ENCODE data around the gene CYB5R3.

DNA sequence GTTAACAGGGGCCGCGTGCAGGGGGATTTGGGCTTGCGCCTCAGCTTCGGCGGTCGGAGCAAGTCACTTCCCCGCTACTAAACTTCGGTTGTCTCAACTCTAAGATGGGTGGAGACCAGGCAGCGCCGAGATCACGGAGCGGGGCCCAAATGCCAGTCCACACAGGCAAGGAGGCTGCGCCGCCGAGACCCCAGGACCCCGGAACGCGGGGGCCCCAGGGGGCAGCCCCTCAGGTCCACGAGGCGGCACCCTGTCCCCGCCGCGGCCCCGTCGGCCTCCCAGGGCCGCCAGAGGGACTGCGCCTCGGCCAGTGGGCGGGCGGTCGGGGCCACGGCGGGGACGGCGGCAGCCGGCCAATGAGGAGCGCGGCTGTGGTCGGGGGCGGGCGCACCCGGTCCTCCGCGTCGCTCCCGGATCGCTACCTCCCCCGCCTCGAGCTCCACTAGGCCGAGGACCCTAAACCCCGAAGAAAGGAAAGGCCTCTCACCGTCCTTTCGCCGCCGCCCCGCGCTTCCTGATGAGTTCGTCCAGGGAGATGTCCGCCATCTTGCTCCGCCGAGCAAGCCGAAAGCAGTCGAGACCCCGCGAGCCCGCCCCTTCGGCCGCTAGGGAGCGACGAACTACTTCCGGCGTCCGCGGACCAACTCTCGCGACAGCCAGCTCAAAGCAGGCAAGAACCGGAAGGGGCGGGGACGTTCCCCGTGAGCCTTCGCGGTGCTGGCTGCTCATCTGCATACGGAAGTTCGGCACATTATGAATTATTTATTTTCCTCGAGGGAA lies 34.7 kb downstream of the CYB5R3 start, which contains the start of gene POLDIP3:
- TF ChIP-seq ARNTL (CRISPR knock-in tag; IDR thresholded peaks at IDR 0.05; ENCODE audit: borderline replicate concordance, low read depth) (no peak), ZNF565 (CRISPR knock-in tag; conservative IDR thresholded peaks at IDR 0.05; ENCODE audit: low read depth) (no peak)
- TF ChIP-seq, protein P1, sequence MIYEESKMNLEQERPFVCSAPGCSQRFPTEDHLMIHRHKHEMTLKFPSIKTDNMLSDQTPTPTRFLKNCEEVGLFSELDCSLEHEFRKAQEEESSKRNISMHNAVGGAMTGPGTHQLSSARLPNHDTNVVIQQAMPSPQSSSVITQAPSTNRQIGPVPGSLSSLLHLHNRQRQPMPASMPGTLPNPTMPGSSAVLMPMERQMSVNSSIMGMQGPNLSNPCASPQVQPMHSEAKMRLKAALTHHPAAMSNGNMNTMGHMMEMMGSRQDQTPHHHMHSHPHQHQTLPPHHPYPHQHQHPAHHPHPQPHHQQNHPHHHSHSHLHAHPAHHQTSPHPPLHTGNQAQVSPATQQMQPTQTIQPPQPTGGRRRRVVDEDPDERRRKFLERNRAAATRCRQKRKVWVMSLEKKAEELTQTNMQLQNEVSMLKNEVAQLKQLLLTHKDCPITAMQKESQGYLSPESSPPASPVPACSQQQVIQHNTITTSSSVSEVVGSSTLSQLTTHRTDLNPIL (CRISPR knock-in tag; IDR thresholded peaks at IDR 0.05; ENCODE audit: low read depth), result no peak
- TF ChIP-seq, protein P2, sequence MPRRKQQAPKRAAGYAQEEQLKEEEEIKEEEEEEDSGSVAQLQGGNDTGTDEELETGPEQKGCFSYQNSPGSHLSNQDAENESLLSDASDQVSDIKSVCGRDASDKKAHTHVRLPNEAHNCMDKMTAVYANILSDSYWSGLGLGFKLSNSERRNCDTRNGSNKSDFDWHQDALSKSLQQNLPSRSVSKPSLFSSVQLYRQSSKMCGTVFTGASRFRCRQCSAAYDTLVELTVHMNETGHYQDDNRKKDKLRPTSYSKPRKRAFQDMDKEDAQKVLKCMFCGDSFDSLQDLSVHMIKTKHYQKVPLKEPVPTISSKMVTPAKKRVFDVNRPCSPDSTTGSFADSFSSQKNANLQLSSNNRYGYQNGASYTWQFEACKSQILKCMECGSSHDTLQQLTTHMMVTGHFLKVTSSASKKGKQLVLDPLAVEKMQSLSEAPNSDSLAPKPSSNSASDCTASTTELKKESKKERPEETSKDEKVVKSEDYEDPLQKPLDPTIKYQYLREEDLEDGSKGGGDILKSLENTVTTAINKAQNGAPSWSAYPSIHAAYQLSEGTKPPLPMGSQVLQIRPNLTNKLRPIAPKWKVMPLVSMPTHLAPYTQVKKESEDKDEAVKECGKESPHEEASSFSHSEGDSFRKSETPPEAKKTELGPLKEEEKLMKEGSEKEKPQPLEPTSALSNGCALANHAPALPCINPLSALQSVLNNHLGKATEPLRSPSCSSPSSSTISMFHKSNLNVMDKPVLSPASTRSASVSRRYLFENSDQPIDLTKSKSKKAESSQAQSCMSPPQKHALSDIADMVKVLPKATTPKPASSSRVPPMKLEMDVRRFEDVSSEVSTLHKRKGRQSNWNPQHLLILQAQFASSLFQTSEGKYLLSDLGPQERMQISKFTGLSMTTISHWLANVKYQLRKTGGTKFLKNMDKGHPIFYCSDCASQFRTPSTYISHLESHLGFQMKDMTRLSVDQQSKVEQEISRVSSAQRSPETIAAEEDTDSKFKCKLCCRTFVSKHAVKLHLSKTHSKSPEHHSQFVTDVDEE (CRISPR knock-in tag; IDR thresholded peaks at IDR 0.05), result no peak
- TF ChIP-seq, protein P3, sequence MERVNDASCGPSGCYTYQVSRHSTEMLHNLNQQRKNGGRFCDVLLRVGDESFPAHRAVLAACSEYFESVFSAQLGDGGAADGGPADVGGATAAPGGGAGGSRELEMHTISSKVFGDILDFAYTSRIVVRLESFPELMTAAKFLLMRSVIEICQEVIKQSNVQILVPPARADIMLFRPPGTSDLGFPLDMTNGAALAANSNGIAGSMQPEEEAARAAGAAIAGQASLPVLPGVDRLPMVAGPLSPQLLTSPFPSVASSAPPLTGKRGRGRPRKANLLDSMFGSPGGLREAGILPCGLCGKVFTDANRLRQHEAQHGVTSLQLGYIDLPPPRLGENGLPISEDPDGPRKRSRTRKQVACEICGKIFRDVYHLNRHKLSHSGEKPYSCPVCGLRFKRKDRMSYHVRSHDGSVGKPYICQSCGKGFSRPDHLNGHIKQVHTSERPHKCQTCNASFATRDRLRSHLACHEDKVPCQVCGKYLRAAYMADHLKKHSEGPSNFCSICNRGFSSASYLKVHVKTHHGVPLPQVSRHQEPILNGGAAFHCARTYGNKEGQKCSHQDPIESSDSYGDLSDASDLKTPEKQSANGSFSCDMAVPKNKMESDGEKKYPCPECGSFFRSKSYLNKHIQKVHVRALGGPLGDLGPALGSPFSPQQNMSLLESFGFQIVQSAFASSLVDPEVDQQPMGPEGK (CRISPR knock-in tag; IDR thresholded peaks at IDR 0.05; ENCODE audit: borderline replicate concordance), result no peak
- TF ChIP-seq, protein P4, sequence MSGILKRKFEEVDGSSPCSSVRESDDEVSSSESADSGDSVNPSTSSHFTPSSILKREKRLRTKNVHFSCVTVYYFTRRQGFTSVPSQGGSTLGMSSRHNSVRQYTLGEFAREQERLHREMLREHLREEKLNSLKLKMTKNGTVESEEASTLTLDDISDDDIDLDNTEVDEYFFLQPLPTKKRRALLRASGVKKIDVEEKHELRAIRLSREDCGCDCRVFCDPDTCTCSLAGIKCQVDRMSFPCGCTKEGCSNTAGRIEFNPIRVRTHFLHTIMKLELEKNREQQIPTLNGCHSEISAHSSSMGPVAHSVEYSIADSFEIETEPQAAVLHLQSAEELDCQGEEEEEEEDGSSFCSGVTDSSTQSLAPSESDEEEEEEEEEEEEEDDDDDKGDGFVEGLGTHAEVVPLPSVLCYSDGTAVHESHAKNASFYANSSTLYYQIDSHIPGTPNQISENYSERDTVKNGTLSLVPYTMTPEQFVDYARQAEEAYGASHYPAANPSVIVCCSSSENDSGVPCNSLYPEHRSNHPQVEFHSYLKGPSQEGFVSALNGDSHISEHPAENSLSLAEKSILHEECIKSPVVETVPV (CRISPR knock-in tag; IDR thresholded peaks at IDR 0.05), result no peak
- TF ChIP-seq, protein P5, sequence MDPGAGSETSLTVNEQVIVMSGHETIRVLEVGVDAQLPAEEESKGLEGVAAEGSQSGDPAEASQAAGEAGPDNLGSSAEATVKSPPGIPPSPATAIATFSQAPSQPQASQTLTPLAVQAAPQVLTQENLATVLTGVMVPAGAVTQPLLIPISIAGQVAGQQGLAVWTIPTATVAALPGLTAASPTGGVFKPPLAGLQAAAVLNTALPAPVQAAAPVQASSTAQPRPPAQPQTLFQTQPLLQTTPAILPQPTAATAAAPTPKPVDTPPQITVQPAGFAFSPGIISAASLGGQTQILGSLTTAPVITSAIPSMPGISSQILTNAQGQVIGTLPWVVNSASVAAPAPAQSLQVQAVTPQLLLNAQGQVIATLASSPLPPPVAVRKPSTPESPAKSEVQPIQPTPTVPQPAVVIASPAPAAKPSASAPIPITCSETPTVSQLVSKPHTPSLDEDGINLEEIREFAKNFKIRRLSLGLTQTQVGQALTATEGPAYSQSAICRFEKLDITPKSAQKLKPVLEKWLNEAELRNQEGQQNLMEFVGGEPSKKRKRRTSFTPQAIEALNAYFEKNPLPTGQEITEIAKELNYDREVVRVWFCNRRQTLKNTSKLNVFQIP (CRISPR knock-in tag; IDR thresholded peaks at IDR 0.05; ENCODE audit: borderline replicate concordance, low read depth), result no peak

Measured in SK-N-SH treated with all-trans-retinoic acid at 6 μM for 48 hours (cell line).